ENCODE data around the gene MFF.

MFF gene

GRCh38 chr2:227320305-227321094 lies 4.6 kb upstream of the MFF start:
- peaks cover 26% of the 10 kb centered on the region for H3K4me1 Mint-ChIP-seq
- peaks cover 3% of the 10 kb centered on the region for H3K36me3 Mint-ChIP-seq
- no peak overlapping the region for H3K4me3 Mint-ChIP-seq
- peaks cover 5% of the 10 kb centered on the region for H3K9me3 Mint-ChIP-seq
- ATAC-seq = no peak
- DNase-seq (ENCODE audit: low spot score in 2 of 2) = no peak
- H3K27ac Mint-ChIP-seq = no peak overlapping the region

GRCh38 chr2:227322530-227323205 lies 2.4 kb upstream of the MFF start:
- H3K36me3 Mint-ChIP-seq = peaks cover 13% of the 10 kb centered on the region
- peaks cover 2% of the 10 kb centered on the region for H3K9me3 Mint-ChIP-seq
- DNase-seq (ENCODE audit: low spot score in 2 of 2) (no peak), ATAC-seq (no peak)
- peaks cover 43% of the 10 kb centered on the region for H3K4me1 Mint-ChIP-seq
- H3K27ac Mint-ChIP-seq = peak overlapping the region; percentile 33
- H3K4me3 Mint-ChIP-seq = peak overlapping the region; percentile 90

GRCh38 chr2:227323818-227324217 lies 1.2 kb upstream of the MFF start:
- DNase-seq (ENCODE audit: low spot score in 2 of 2) = no peak
- ATAC-seq = no peak
- H3K27ac Mint-ChIP-seq = no peak overlapping the region
- peaks cover 48% of the 10 kb centered on the region for H3K4me1 Mint-ChIP-seq
- H3K9me3 Mint-ChIP-seq = no peaks in the 10 kb centered on the region
- H3K4me3 Mint-ChIP-seq = peak overlapping the region; percentile 90
- peaks cover 19% of the 10 kb centered on the region for H3K36me3 Mint-ChIP-seq

- peak in 1 of 2 donors; percentile 5 for DNase-seq (ENCODE audit: low spot score in 2 of 2)
- Mint-ChIP-seq H3K36me3 (peaks cover 27% of the 10 kb centered on the region), H3K4me1 (peaks cover 49% of the 10 kb centered on the region)
These were observed 433 bp upstream of the MFF start for GRCh38 chr2:227324642-227324994.

GRCh38 chr2:227325839-227326195 lies 766 bp downstream of the MFF start:
- DNase-seq (ENCODE audit: low spot score in 2 of 2) (no peak), ATAC-seq (peak; percentile 4)
- peaks cover 39% of the 10 kb centered on the region for H3K36me3 Mint-ChIP-seq
- H3K4me1 Mint-ChIP-seq = peaks cover 43% of the 10 kb centered on the region
- H3K4me3 Mint-ChIP-seq = peak overlapping the region; percentile 90
- peak overlapping the region; percentile 96 for H3K27ac Mint-ChIP-seq
- H3K9me3 Mint-ChIP-seq = no peaks in the 10 kb centered on the region

More at GRCh38 chr2:227324642-227324994, 433 bp upstream of the MFF start:
- Mint-ChIP-seq H3K4me3 (peak overlapping the region; percentile 90), H3K9me3 (no peaks in the 10 kb centered on the region), H3K27ac (peak overlapping the region; percentile 96)
- ATAC-seq = no peak

- H3K4me1 Mint-ChIP-seq = peaks cover 43% of the 10 kb centered on the region
- peaks cover 48% of the 10 kb centered on the region for H3K36me3 Mint-ChIP-seq
- H3K27ac Mint-ChIP-seq = peak overlapping the region; percentile 96
- peak overlapping the region; percentile 90 for H3K4me3 Mint-ChIP-seq
- no peaks in the 10 kb centered on the region for H3K9me3 Mint-ChIP-seq
- no peak for DNase-seq (ENCODE audit: low spot score in 2 of 2)
- no peak for ATAC-seq
These were observed 1.7 kb downstream of the MFF start for GRCh38 chr2:227326783-227327182.

- ATAC-seq (peak; percentile 49), DNase-seq (ENCODE audit: low spot score in 2 of 2) (no peak)
- peaks cover 84% of the 10 kb centered on the region for H3K36me3 Mint-ChIP-seq
These were observed 10.7 kb downstream of the MFF start for GRCh38 chr2:227335713-227336112.

GRCh38 chr2:227337442-227337841 lies 12.4 kb downstream of the MFF start:
- Mint-ChIP-seq H3K36me3 (peaks cover 85% of the 10 kb centered on the region), H3K9me3 (no peaks in the 10 kb centered on the region)

More at GRCh38 chr2:227335713-227336112, 10.7 kb downstream of the MFF start:
- peak overlapping the region; percentile 60 for H3K27ac Mint-ChIP-seq
- H3K4me3 Mint-ChIP-seq = no peak overlapping the region
- peaks cover 7% of the 10 kb centered on the region for H3K4me1 Mint-ChIP-seq
- no peaks in the 10 kb centered on the region for H3K9me3 Mint-ChIP-seq

GRCh38 chr2:227339098-227339599 lies 14.1 kb downstream of the MFF start:
- Mint-ChIP-seq H3K27ac (no peak overlapping the region), H3K36me3 (peaks cover 83% of the 10 kb centered on the region), H3K9me3 (no peaks in the 10 kb centered on the region), H3K4me1 (peaks cover 7% of the 10 kb centered on the region), H3K4me3 (no peak overlapping the region)
- ATAC-seq (no peak), DNase-seq (ENCODE audit: low spot score in 2 of 2) (no peak)

More at GRCh38 chr2:227337442-227337841, 12.4 kb downstream of the MFF start:
- ATAC-seq (no peak), DNase-seq (ENCODE audit: low spot score in 2 of 2) (no peak)
- peaks cover 7% of the 10 kb centered on the region for H3K4me1 Mint-ChIP-seq
- H3K4me3 Mint-ChIP-seq = no peak overlapping the region
- no peak overlapping the region for H3K27ac Mint-ChIP-seq

GRCh38 chr2:227340106-227340505 lies 15.1 kb downstream of the MFF start:
- Mint-ChIP-seq H3K36me3 (peaks cover 79% of the 10 kb centered on the region), H3K4me1 (peaks cover 7% of the 10 kb centered on the region), H3K9me3 (no peaks in the 10 kb centered on the region), H3K4me3 (no peak overlapping the region), H3K27ac (no peak overlapping the region)
- DNase-seq (ENCODE audit: low spot score in 2 of 2) (no peak), ATAC-seq (no peak)

GRCh38 chr2:227341553-227341952 lies 16.5 kb downstream of the MFF start:
- Mint-ChIP-seq H3K36me3 (peaks cover 78% of the 10 kb centered on the region), H3K4me3 (no peak overlapping the region), H3K4me1 (no peaks in the 10 kb centered on the region), H3K9me3 (no peaks in the 10 kb centered on the region), H3K27ac (no peak overlapping the region)
- no peak for DNase-seq (ENCODE audit: low spot score in 2 of 2)
- no peak for ATAC-seq

GRCh38 chr2:227344231-227344630 lies 19.2 kb downstream of the MFF start:
- ATAC-seq = no peak
- no peak overlapping the region for H3K27ac Mint-ChIP-seq

GRCh38 chr2:227347117-227347516 lies 22.1 kb downstream of the MFF start:
- no peaks in the 10 kb centered on the region for H3K4me1 Mint-ChIP-seq
- H3K9me3 Mint-ChIP-seq = no peaks in the 10 kb centered on the region
- DNase-seq (ENCODE audit: low spot score in 2 of 2) = no peak
- ATAC-seq = no peak
- H3K27ac Mint-ChIP-seq = no peak overlapping the region
- peaks cover 55% of the 10 kb centered on the region for H3K36me3 Mint-ChIP-seq
- no peak overlapping the region for H3K4me3 Mint-ChIP-seq

More at GRCh38 chr2:227344231-227344630, 19.2 kb downstream of the MFF start:
- peaks cover 79% of the 10 kb centered on the region for H3K36me3 Mint-ChIP-seq
- H3K9me3 Mint-ChIP-seq = no peaks in the 10 kb centered on the region
- DNase-seq (ENCODE audit: low spot score in 2 of 2) = no peak
- no peak overlapping the region for H3K4me3 Mint-ChIP-seq
- H3K4me1 Mint-ChIP-seq = no peaks in the 10 kb centered on the region

GRCh38 chr2:227348324-227348723 lies 23.3 kb downstream of the MFF start:
- DNase-seq (ENCODE audit: low spot score in 2 of 2) (no peak), ATAC-seq (no peak)
- no peak overlapping the region for H3K4me3 Mint-ChIP-seq
- H3K36me3 Mint-ChIP-seq = peaks cover 43% of the 10 kb centered on the region
- no peak overlapping the region for H3K27ac Mint-ChIP-seq
- no peaks in the 10 kb centered on the region for H3K4me1 Mint-ChIP-seq
- no peaks in the 10 kb centered on the region for H3K9me3 Mint-ChIP-seq

GRCh38 chr2:227349989-227350612 lies 25.1 kb downstream of the MFF start:
- H3K4me1 Mint-ChIP-seq = no peaks in the 10 kb centered on the region
- ATAC-seq = no peak
- H3K36me3 Mint-ChIP-seq = peaks cover 39% of the 10 kb centered on the region
- H3K27ac Mint-ChIP-seq = no peak overlapping the region
- no peaks in the 10 kb centered on the region for H3K9me3 Mint-ChIP-seq
- no peak overlapping the region for H3K4me3 Mint-ChIP-seq
- no peak for DNase-seq (ENCODE audit: low spot score in 2 of 2)

Data from stimulated activated effector memory CD8-positive, alpha-beta T cell treated with anti-CD3 and anti-CD28 coated beads, Interleukin-12 subunit alpha, Interleukin-12 subunit beta, amount 100 ng/mL, for 72 hours (primary cell).